ENCODE data around the gene SPTBN1.

GRCh38 chr2:54685263-54685775 is 229.2 kb downstream of the SPTBN1 start:
- no peak for TF ChIP-seq CTCF (IDR thresholded peaks at IDR 0.05; ENCODE audit: poor library complexity)
- no peak for TF ChIP-seq EZH2 (IDR thresholded peaks at IDR 0.05; ENCODE audit: borderline replicate concordance)
- TF ChIP-seq EZH2phosphoT487 (IDR thresholded peaks at IDR 0.05; ENCODE audit: low read depth, severe bottlenecking, unreplicated experiment): no peak
